Fibroblast of lung (primary cell): Measurements from ENCODE around the gene NCL. TPM values are rescaled to one million over a fixed set of nuclear protein-coding genes. Genes with fewer than 3 reads are reported as not detected.

Source experiments
- DNase-seq, 2 donors: peaks; one replicate each; pipeline versions ENCODE4 v3.0.0 to v3.0.0-alpha.2; 2010; ENCODE audit warnings: low read depth in 2 of 2
- H2AFZ ChIP-seq: 2 replicates; pipeline ENCODE4 v1.5.1; 2012; ENCODE audit warnings: low read length, control low read depth, inconsistent platforms
- H3K27ac ChIP-seq: 2 replicates; pipeline ENCODE4 v1.5.1; 2011; ENCODE audit warnings: low read length, control low read depth; ENCODE audit not compliant: insufficient read depth
- H3K27me3 ChIP-seq: 2 replicates; pipeline ENCODE4 v1.5.1; 2011; ENCODE audit warnings: mild to moderate bottlenecking, low read length; ENCODE audit not compliant: control insufficient read depth, insufficient read depth
- H3K36me3 ChIP-seq: 2 replicates; pipeline ENCODE4 v1.5.1; 2011; ENCODE audit warnings: low read length; ENCODE audit not compliant: control insufficient read depth, insufficient read depth
- H3K4me1 ChIP-seq: 2 replicates; pipeline ENCODE4 v1.5.1; 2011; ENCODE audit warnings: low read length; ENCODE audit not compliant: control insufficient read depth, insufficient read depth; ENCODE audit errors: extremely low read depth
- H3K4me2 ChIP-seq: 2 replicates; pipeline ENCODE4 v1.5.1; 2011; ENCODE audit warnings: low read length, control low read depth; ENCODE audit not compliant: insufficient read depth; ENCODE audit errors: extremely low read depth
- H3K4me3 ChIP-seq, 4 experiments: fragments of 200-600 bp in 1 of 4; sonication (generic) in 1 of 4; replicated peaks in 1 of 4; 2 replicates each; pipeline ENCODE4 v1.5.1; 2011 to 2016; ENCODE audit warnings: low read length in 4 of 4, low read depth in 3 of 4, mild to moderate bottlenecking in 3 of 4, control low read depth in 2 of 4, inconsistent platforms in 1 of 4, mixed read lengths in 1 of 4; ENCODE audit not compliant: insufficient read depth in 1 of 4; ENCODE audit errors: control extremely low read depth in 1 of 4
- H3K79me2 ChIP-seq: 2 replicates; pipeline ENCODE4 v1.5.1; 2012; ENCODE audit warnings: mild to moderate bottlenecking, low read length, inconsistent platforms; ENCODE audit not compliant: control insufficient read depth, insufficient read depth
- H3K9ac ChIP-seq: 2 replicates; pipeline ENCODE4 v1.5.1; 2011; ENCODE audit warnings: mild to moderate bottlenecking, low read length, control low read depth; ENCODE audit not compliant: insufficient read depth
- H3K9me3 ChIP-seq: 2 replicates; pipeline ENCODE4 v1.5.1; 2012; ENCODE audit warnings: low read depth, low read length; ENCODE audit not compliant: control insufficient read depth, insufficient read depth
- H4K20me1 ChIP-seq: 2 replicates; pipeline ENCODE4 v1.5.1; 2011; ENCODE audit warnings: low read length; ENCODE audit not compliant: control insufficient read depth, insufficient read depth; ENCODE audit errors: extremely low read depth
- EZH2 ChIP-seq: IDR thresholded peaks from 2 replicates; pipeline ENCODE4 v1.5.1; 2012; ENCODE audit warnings: low read length, control low read depth, mild to moderate bottlenecking; ENCODE audit errors: missing control alignments
- polyA plus RNA-seq, 2 donors: library from polyadenylated mRNA; depleted of rRNA in 1 of 2; stranded (reverse) in 1 of 2; unstranded in 1 of 2; fragments of >200 nt; gene quantifications; 2 replicates each; pipeline ENCODE4 v1.2.1, GENCODE V29; 2011 to 2012; ENCODE audit warnings: missing spikeins in 1 of 2
- total RNA-seq: library from RNA; depleted of rRNA; stranded (reverse); fragments of >200 nt; gene quantifications from 2 replicates; pipeline ENCODE4 v1.2.1, GENCODE V29; 2014
- TF ChIP-seq, protein P1 (sequence below), 2 donors: IDR thresholded peaks in 1 of 2; conservative IDR thresholded peaks in 1 of 2; 1 replicate in 1 of 2; 2 replicates in 1 of 2; pipeline ENCODE4 v1.5.1; 2011 to 2012; ENCODE audit warnings: low read length in 2 of 2, control low read depth in 1 of 2, inconsistent platforms in 1 of 2, low read depth in 1 of 2, mild to moderate bottlenecking in 1 of 2

NCL gene
- total and polyA plus RNA-seq, 2 donors (not counting 1 experiment from before 2014, with no cell fraction given), result 73.5 to 113 TPM

DNA sequence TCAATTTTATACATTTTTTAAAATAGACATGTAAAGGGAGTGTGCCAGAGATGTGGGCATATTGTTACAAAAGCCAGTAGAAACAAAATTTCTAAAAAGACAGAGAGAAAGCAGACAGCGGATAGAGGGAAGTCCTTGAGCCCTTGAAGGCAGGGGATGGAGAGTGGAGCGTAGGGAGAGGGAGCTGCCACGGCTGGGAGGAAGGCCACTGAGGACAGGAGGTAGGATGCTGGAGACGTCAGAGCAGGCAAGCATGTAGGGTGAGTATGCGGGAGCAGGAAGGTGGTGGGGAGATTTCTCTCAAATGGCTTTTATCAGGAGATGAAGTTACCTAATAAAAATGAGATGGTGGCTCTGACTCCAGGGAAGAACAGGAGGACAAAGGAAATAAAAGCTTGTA, 24.0 kb upstream of the NCL start:
- no peak overlapping the region for H3K4me3 ChIP-seq
- no peaks in the 10 kb centered on the region for H3K27me3 ChIP-seq
- H2AFZ ChIP-seq, result no peak overlapping the region
- no peaks in the 10 kb centered on the region for H3K4me1 ChIP-seq
- H3K4me2 ChIP-seq, result no peak overlapping the region
- H3K9ac ChIP-seq, result no peak overlapping the region
- no peaks in the 10 kb centered on the region for H4K20me1 ChIP-seq
- H3K36me3 ChIP-seq, result no peaks in the 10 kb centered on the region
- no peak for TF ChIP-seq EZH2
- TF ChIP-seq, protein P1, sequence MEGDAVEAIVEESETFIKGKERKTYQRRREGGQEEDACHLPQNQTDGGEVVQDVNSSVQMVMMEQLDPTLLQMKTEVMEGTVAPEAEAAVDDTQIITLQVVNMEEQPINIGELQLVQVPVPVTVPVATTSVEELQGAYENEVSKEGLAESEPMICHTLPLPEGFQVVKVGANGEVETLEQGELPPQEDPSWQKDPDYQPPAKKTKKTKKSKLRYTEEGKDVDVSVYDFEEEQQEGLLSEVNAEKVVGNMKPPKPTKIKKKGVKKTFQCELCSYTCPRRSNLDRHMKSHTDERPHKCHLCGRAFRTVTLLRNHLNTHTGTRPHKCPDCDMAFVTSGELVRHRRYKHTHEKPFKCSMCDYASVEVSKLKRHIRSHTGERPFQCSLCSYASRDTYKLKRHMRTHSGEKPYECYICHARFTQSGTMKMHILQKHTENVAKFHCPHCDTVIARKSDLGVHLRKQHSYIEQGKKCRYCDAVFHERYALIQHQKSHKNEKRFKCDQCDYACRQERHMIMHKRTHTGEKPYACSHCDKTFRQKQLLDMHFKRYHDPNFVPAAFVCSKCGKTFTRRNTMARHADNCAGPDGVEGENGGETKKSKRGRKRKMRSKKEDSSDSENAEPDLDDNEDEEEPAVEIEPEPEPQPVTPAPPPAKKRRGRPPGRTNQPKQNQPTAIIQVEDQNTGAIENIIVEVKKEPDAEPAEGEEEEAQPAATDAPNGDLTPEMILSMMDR (conservative IDR thresholded peaks at IDR 0.05 in 1 of 2, IDR thresholded peaks at IDR 0.05 in 1 of 2; ENCODE audit: low read depth in 1 of 2, low read length in 2 of 2), result no peak
- no peak overlapping the region for H3K27ac ChIP-seq
- DNase-seq, result no peak
- H3K79me2 ChIP-seq, result no peaks in the 10 kb centered on the region
- no peaks in the 10 kb centered on the region for H3K9me3 ChIP-seq

DNA sequence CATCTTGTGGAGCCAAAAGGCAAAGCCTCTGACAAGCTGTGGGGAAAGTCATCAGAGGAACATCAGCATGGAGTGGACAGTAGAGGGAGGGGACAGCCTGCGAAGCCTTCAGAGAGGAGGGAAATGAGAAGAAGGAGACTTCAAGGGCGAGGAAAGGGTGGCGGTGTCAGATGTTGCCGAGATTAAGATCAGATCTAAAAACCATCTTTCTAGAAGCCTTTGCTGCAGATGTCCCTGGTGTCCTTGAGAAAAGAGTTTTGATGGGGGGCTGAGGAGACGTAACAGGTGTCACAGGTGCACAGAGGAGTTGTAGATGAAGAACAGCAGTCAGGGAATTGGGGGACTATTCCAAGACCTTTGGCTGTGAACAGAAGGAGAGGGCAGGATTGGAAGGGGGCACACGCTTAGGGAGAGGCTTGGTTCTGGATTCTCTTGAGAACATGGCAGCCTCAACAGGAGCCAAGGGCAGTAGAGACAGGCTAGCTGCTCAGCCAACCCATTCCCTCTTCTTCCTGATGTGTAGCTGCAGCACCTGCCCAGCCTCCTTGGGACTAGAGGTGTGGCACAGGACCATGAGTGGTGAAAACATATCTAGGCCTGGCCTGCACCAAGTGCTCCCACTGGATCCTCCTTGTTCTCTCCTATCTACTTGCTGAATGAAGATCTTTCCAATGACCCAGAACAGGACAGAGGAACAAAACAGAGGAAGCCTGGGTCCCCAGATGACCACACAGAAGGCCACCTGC, 22.7 kb upstream of the NCL start:
- Histone ChIP-seq H3K9ac (no peak overlapping the region), H3K4me2 (no peak overlapping the region), H3K27me3 (no peaks in the 10 kb centered on the region), H3K27ac (no peak overlapping the region), H4K20me1 (no peaks in the 10 kb centered on the region), H3K36me3 (no peaks in the 10 kb centered on the region), H3K4me1 (peaks cover 3% of the 10 kb centered on the region), H3K9me3 (no peaks in the 10 kb centered on the region), H2AFZ (no peak overlapping the region), H3K4me3 (no peak overlapping the region), H3K79me2 (no peaks in the 10 kb centered on the region)
- DNase-seq, result no peak
- TF ChIP-seq EZH2, result no peak
- TF ChIP-seq, protein P1 (conservative IDR thresholded peaks at IDR 0.05 in 1 of 2, IDR thresholded peaks at IDR 0.05 in 1 of 2; ENCODE audit: low read depth in 1 of 2, low read length in 2 of 2), result no peak

DNA sequence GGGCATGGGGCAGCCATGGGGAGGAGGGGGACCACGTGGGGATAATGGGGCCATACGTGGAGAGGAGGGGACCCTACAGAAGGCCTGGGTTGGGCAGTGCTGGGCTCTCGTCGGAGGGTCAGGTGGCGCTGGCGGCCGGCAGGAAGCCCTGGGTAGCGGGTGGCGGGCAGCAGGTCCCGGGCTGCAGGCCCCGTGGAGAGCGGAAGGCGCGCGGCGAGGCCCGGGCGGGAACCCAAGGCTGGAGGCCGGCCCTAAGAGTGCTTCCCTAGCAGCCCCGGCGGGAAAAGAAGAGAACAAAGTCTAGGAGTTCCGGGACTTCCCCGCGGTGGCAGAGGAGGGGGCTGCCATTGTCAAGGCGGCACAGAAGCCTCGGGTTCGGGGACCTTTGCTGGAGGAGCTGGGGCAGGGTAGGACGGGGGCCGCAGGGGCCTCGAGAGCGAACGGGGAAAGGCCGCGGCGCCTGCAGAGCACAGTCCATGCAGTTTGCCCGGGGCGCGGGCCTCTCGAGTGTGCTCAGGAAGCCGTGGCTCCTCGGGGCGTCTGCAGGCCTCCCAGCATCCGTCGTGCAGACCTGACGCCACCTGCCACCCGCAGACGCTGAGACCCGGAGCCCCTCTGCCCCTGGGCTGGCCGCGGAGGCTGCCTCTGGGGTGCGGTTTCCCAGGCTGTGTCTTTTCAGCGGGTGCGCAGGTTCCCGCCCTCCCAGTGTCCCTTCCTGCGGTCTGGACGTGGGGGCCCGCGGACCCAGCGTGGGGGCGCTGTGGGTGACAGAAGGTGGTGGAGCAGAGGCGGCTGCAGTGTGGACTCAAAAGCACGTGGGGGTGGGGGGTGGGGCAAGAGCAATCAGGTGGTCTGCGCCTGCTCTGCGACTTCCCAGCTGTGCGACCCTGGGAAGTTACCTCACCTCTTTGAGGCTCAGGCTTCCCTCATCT, 19.4 kb upstream of the NCL start:
- no peaks in the 10 kb centered on the region for H3K27me3 ChIP-seq
- no peaks in the 10 kb centered on the region for H4K20me1 ChIP-seq
- H3K36me3 ChIP-seq, result no peaks in the 10 kb centered on the region
- H3K4me2 ChIP-seq, result peak overlapping the region; percentile 15
- peaks cover 3% of the 10 kb centered on the region for H3K4me1 ChIP-seq
- peak overlapping the region; percentile 11 for H3K27ac ChIP-seq
- no peak for DNase-seq
- H3K79me2 ChIP-seq, result no peaks in the 10 kb centered on the region
- TF ChIP-seq, protein P1 (conservative IDR thresholded peaks at IDR 0.05 in 1 of 2, IDR thresholded peaks at IDR 0.05 in 1 of 2; ENCODE audit: low read depth in 1 of 2, low read length in 2 of 2), result no peak
- no peak for TF ChIP-seq EZH2
- peak overlapping the region; percentile 35 for H3K9ac ChIP-seq
- no peaks in the 10 kb centered on the region for H3K9me3 ChIP-seq
- peak overlapping the region; percentile 74 for H2AFZ ChIP-seq
- H3K4me3 ChIP-seq, result peak overlapping the region in 1 of 4 experiments; percentile 49
